ENCODE data around the gene DHX29. TPM values are rescaled to one million over a fixed set of nuclear protein-coding genes. Genes with fewer than 3 reads are reported as not detected.

The DHX29 gene
- total RNA-seq, 6 experiments from 2014 or later: 35.7 to 45.8 (median 41.7) TPM

GRCh38 chr5:55219770-55220169, 87.7 kb downstream of the DHX29 start:
- Mint-ChIP-seq H3K27me3 (ENCODE audit: insufficient read depth) (peaks cover 60% of the 10 kb centered on the region), H3K9me3 (no peaks in the 10 kb centered on the region), H3K4me3 (no peak overlapping the region), H3K36me3 (ENCODE audit: low read depth) (peaks cover 5% of the 10 kb centered on the region; the same call in 1 of the 2 replicates), H3K27ac (no peak overlapping the region), H3K4me1 (ENCODE audit: low read depth) (peaks cover 9% of the 10 kb centered on the region; the same call in 1 of the 2 replicates)
- no peak for DNase-seq
- TF ChIP-seq CTCF (IDR thresholded peaks at IDR 0.05): no peak

GRCh38 chr5:55218967-55219366, 88.5 kb downstream of the DHX29 start:
- no peaks in the 10 kb centered on the region for H3K9me3 Mint-ChIP-seq
- peaks cover 5% of the 10 kb centered on the region; the same call in 1 of the 2 replicates for H3K36me3 Mint-ChIP-seq (ENCODE audit: low read depth)
- H3K4me3 Mint-ChIP-seq: no peak overlapping the region
- H3K27me3 Mint-ChIP-seq (ENCODE audit: insufficient read depth): peaks cover 52% of the 10 kb centered on the region
- no peak for DNase-seq
- H3K4me1 Mint-ChIP-seq (ENCODE audit: low read depth): peaks cover 9% of the 10 kb centered on the region; the same call in 1 of the 2 replicates
- no peak overlapping the region for H3K27ac Mint-ChIP-seq
- TF ChIP-seq CTCF (IDR thresholded peaks at IDR 0.05): no peak

GRCh38 chr5:55211184-55211874, 96.2 kb downstream of the DHX29 start:
- Mint-ChIP-seq H3K4me3 (no peak overlapping the region), H3K27ac (no peak overlapping the region), H3K36me3 (ENCODE audit: low read depth) (no peaks in the 10 kb centered on the region), H3K4me1 (ENCODE audit: low read depth) (no peaks in the 10 kb centered on the region), H3K9me3 (no peaks in the 10 kb centered on the region), H3K27me3 (ENCODE audit: insufficient read depth) (peaks cover 25% of the 10 kb centered on the region)
- DNase-seq: no peak
- TF ChIP-seq CTCF (IDR thresholded peaks at IDR 0.05): no peak

Other genes with a start within 250 kb of the DHX29 start
- not detected for gene GZMA, start 205.0 kb downstream of the DHX29 start, total RNA-seq (2021; fragmentation: NEBNext Ultra II Directional; extraction: Animal tissue kit (Norgen Biotek cat#: 25700))
- gene GPX8, start 147.5 kb downstream of the DHX29 start, total RNA-seq (2021; fragmentation: NEBNext Ultra II Directional; extraction: Animal tissue kit (Norgen Biotek cat#: 25700)): 100 to 1,000 TPM; 209 to 229 (median 220) TPM
- under 1 TPM in 5 of 6 experiments, not detected in 1; 0.07 to 0.20 (median 0.12) TPM for gene CDC20B, start 134.5 kb downstream of the DHX29 start, total RNA-seq (2021; fragmentation: NEBNext Ultra II Directional; extraction: Animal tissue kit (Norgen Biotek cat#: 25700))
- not detected for gene MCIDAS, start 80.4 kb downstream of the DHX29 start, total RNA-seq (2021; fragmentation: NEBNext Ultra II Directional; extraction: Animal tissue kit (Norgen Biotek cat#: 25700))
- gene CCNO, start 74.1 kb downstream of the DHX29 start, total RNA-seq (2021; fragmentation: NEBNext Ultra II Directional; extraction: Animal tissue kit (Norgen Biotek cat#: 25700)): under 1 TPM in 4 of 6 experiments, not detected in 2; 0.11 to 0.25 (median 0.13) TPM
- gene MTREX, start 295 bp upstream of the DHX29 start, total RNA-seq (2021; fragmentation: NEBNext Ultra II Directional; extraction: Animal tissue kit (Norgen Biotek cat#: 25700)): 10 to 100 TPM; 65.1 to 78.2 (median 70.1) TPM
- 10 to 100 TPM; 20.4 to 28.0 (median 23.3) TPM for gene PLPP1, start 227.3 kb upstream of the DHX29 start, total RNA-seq (2021; fragmentation: NEBNext Ultra II Directional; extraction: Animal tissue kit (Norgen Biotek cat#: 25700))

Data from HFFc6 (cell line).